Endothelial cell (in vitro differentiated cells): ENCODE data around the gene VRK1. TPM values are rescaled to one million over a fixed set of nuclear protein-coding genes. Genes with fewer than 3 reads are reported as not detected.

Experiments used
- DNase-seq: peaks from one replicate; pipeline ENCODE4 v3.0.0; 2021; ENCODE audit warnings: low spot score
- H3K27ac Mint-ChIP-seq: one replicate; pipeline ENCODE4 v1.8.0; 2021; ENCODE audit warnings: mixed read lengths, inconsistent platforms; ENCODE audit not compliant: unreplicated experiment
- H3K27me3 Mint-ChIP-seq: one replicate; pipeline ENCODE4 v1.8.0; 2021; ENCODE audit warnings: mild to moderate bottlenecking, moderate library complexity, mixed read lengths, inconsistent platforms; ENCODE audit not compliant: unreplicated experiment
- H3K36me3 Mint-ChIP-seq: one replicate; pipeline ENCODE4 v1.8.0; 2021; ENCODE audit warnings: mild to moderate bottlenecking, low read depth, mixed read lengths, inconsistent platforms; ENCODE audit not compliant: unreplicated experiment
- H3K4me1 Mint-ChIP-seq: one replicate; pipeline ENCODE4 v1.8.0; 2021; ENCODE audit warnings: mild to moderate bottlenecking, mixed read lengths, inconsistent platforms; ENCODE audit not compliant: unreplicated experiment
- H3K4me3 Mint-ChIP-seq: one replicate; pipeline ENCODE4 v1.8.0; 2021; ENCODE audit warnings: mild to moderate bottlenecking, mixed read lengths, inconsistent platforms; ENCODE audit not compliant: unreplicated experiment
- H3K9me3 Mint-ChIP-seq: one replicate; pipeline ENCODE4 v1.8.0; 2021; ENCODE audit warnings: mixed read lengths, inconsistent platforms; ENCODE audit not compliant: unreplicated experiment
- CTCF ChIP-seq: fragments of 200-600 bp; sonication (generic); IDR thresholded peaks from one replicate; pipeline ENCODE4 v1.5.0; 2021; ENCODE audit warnings: antibody characterized with exemption; ENCODE audit not compliant: unreplicated experiment
- total RNA-seq: library from RNA; stranded (reverse); fragmentation: NEBNext Ultra II Directional; extraction: Animal tissue kit (Norgen Biotek cat#: 25700); gene quantifications from one replicate; pipeline ENCODE4 v1.2.1, GENCODE V29; 2021; ENCODE audit not compliant: unreplicated experiment

The VRK1 gene
- total RNA-seq, 1 donor from 2014 or later, result 32.0 TPM

GRCh38 chr14:96752594-96752993 lies 44.6 kb upstream of the VRK1 start:
- no peak for TF ChIP-seq CTCF
- Mint-ChIP-seq H3K4me3 (no peak overlapping the region), H3K36me3 (peaks cover 3% of the 10 kb centered on the region), H3K4me1 (no peaks in the 10 kb centered on the region), H3K9me3 (no peaks in the 10 kb centered on the region), H3K27ac (no peak overlapping the region), H3K27me3 (peaks cover 11% of the 10 kb centered on the region)
- no peak for DNase-seq

GRCh38 chr14:96754162-96754844 lies 42.9 kb upstream of the VRK1 start:
- H3K4me1 Mint-ChIP-seq, result peaks cover 4% of the 10 kb centered on the region
- H3K4me3 Mint-ChIP-seq, result peak overlapping the region; percentile 62
- H3K9me3 Mint-ChIP-seq, result no peaks in the 10 kb centered on the region
- no peak for TF ChIP-seq CTCF
- H3K36me3 Mint-ChIP-seq, result peaks cover 3% of the 10 kb centered on the region
- H3K27ac Mint-ChIP-seq, result no peak overlapping the region
- DNase-seq, result no peak
- H3K27me3 Mint-ChIP-seq, result peaks cover 10% of the 10 kb centered on the region

GRCh38 chr14:96754845-96755184 lies 42.4 kb upstream of the VRK1 start:
- Mint-ChIP-seq H3K4me1 (peaks cover 4% of the 10 kb centered on the region), H3K27ac (no peak overlapping the region), H3K4me3 (no peak overlapping the region), H3K9me3 (no peaks in the 10 kb centered on the region), H3K27me3 (peaks cover 10% of the 10 kb centered on the region), H3K36me3 (peaks cover 3% of the 10 kb centered on the region)
- no peak for TF ChIP-seq CTCF
- no peak for DNase-seq

- Mint-ChIP-seq H3K27ac (no peak overlapping the region), H3K36me3 (peaks cover 3% of the 10 kb centered on the region), H3K4me3 (no peak overlapping the region), H3K4me1 (peaks cover 4% of the 10 kb centered on the region), H3K9me3 (no peaks in the 10 kb centered on the region), H3K27me3 (peaks cover 10% of the 10 kb centered on the region)
- TF ChIP-seq CTCF, result no peak
- no peak for DNase-seq
Observed at GRCh38 chr14:96756745-96757144, 40.4 kb upstream of the VRK1 start.

GRCh38 chr14:96757456-96757855 lies 39.7 kb upstream of the VRK1 start:
- H3K27me3 Mint-ChIP-seq, result peaks cover 10% of the 10 kb centered on the region
- H3K27ac Mint-ChIP-seq, result no peak overlapping the region
- TF ChIP-seq CTCF, result no peak
- H3K4me3 Mint-ChIP-seq, result no peak overlapping the region
- H3K4me1 Mint-ChIP-seq, result peaks cover 4% of the 10 kb centered on the region
- peaks cover 3% of the 10 kb centered on the region for H3K36me3 Mint-ChIP-seq
- DNase-seq, result no peak
- H3K9me3 Mint-ChIP-seq, result no peaks in the 10 kb centered on the region
